PC-9 (cell line): ENCODE data around the gene SRGAP1.
"Not testable (repeated sequence)": the region's sequence is repeated elsewhere in the genome, so short reads cannot be mapped to it uniquely, and the experiment has no call there.

Source experiments
- CTCF ChIP-seq: fragments of 200-600 bp; sonication (generic); conservative IDR thresholded peaks from 2 replicates; pipeline ENCODE4 v1.6.1; 2017; ENCODE audit warnings: mixed run types, antibody characterized with exemption, mild to moderate bottlenecking, moderate library complexity
- EZH2 ChIP-seq: fragments of 200-600 bp; sonication (generic); IDR thresholded peaks from 2 replicates; pipeline ENCODE4 v1.8.0; 2017; ENCODE audit warnings: antibody characterized with exemption, low read depth

- TF ChIP-seq CTCF, EZH2: not testable (repeated sequence)
These were observed 189.6 kb downstream of the SRGAP1 start for GRCh38 chr12:64034056-64034455.
